Right lobe of liver (tissue), 6 donors: ENCODE results near the gene SNAPC5. TPM values are rescaled to one million over a fixed set of nuclear protein-coding genes. Genes with fewer than 3 reads are reported as not detected.

ENCODE experiments used
- ATAC-seq, 4 donors: fragments of 200-7000 bp; cut with Tn5 transposase; one replicate each; pipeline ENCODE4 v1.9.1; 2020; ENCODE audit warnings: mild to moderate bottlenecking in 4 of 4, moderate library complexity in 4 of 4
- DNase-seq, 3 donors: peaks; one replicate each; pipeline ENCODE4 v3.0.0-alpha.2; 2020
- H3K27ac ChIP-seq, 3 donors: fragments of 200-600 bp; one replicate each; pipeline ENCODE4 v1.8.0; 2022
- H3K27me3 ChIP-seq, 2 donors: fragments of 200-600 bp; one replicate each; pipeline ENCODE4 v1.8.0; 2022
- H3K36me3 ChIP-seq, 4 donors: fragments of 200-600 bp; sonication (generic) in 1 of 4; one replicate each; pipeline versions ENCODE4 v1.5.1 to v1.8.0; 2017 to 2022; ENCODE audit warnings: control low read depth in 1 of 4
- H3K4me1 ChIP-seq, 4 donors: fragments of 200-600 bp; sonication (generic) in 1 of 4; one replicate each; pipeline versions ENCODE4 v1.5.1 to v1.8.0; 2017 to 2022; ENCODE audit warnings: control low read depth in 1 of 4
- H3K4me3 ChIP-seq, 3 donors: fragments of 200-600 bp; one replicate each; pipeline ENCODE4 v1.8.0; 2022
- H3K9me3 ChIP-seq, 4 donors: fragments of 200-600 bp; sonication (generic) in 1 of 4; one replicate each; pipeline versions ENCODE4 v1.5.1 to v1.8.0; 2017 to 2022; ENCODE audit warnings: control low read depth in 1 of 4
- CTCF ChIP-seq, 4 donors: fragments of 200-600 bp in 3 of 4; fragments of 450-650 bp in 1 of 4; IDR thresholded peaks; one replicate each; pipeline versions ENCODE4 v1.5.1 to v1.8.0; 2016 to 2022; ENCODE audit warnings: antibody characterized with exemption in 4 of 4, mild to moderate bottlenecking in 2 of 4
- POLR2A ChIP-seq: fragments of 450-650 bp; IDR thresholded peaks from one replicate; pipeline ENCODE4 v1.6.1; 2017; ENCODE audit warnings: antibody characterized with exemption, mild to moderate bottlenecking
- WGBS: methylation state at CpG from one replicate; pipeline ENCODE4 v1.1.6; 2018; ENCODE audit warnings: low coverage, low lambda C conversion rate; ENCODE audit not compliant: insufficient coverage; ENCODE audit errors: missing lambda C conversion rate; 5-methylcytosine and 5-hydroxymethylcytosine counted together
- intact Hi-C, 2 donors: fragments of 100-400 bp; cut with DNase I; formaldehyde crosslinking; loops; one replicate each; pipeline versions ENCODE4 v1.11.2 to v1.14.1; 2022
- long read RNA-seq: library from polyadenylated mRNA; unstranded; transcript quantifications from one replicate; pipeline ENCODE4 v2.0.0, GENCODE V29; 2019
- total RNA-seq, 6 experiments: library from RNA; depleted of rRNA in 2 of 6; stranded (reverse); fragments of >200 nt in 2 of 6; fragmentation: NEBNext Ultra II Directional in 3 of 6; extraction: Animal tissue kit (Norgen Biotek cat#: 25700) in 3 of 6; gene quantifications; one replicate each; pipeline versions ENCODE4 v1.1.0 to v1.2.4, GENCODE V29; 2016 to 2023
- donor health status: DM: no; HTN: yes; CAD: no.
- donor health status: DM: no; HTN: no; CAD: no.
- donor health status: DM: no; HTN: no; CAD: no.
- donor health status: DM: no; HTN: yes; CAD: no.
- donor health status: DM: no; HTN: yes; CAD: no.

Gene SNAPC5
- total RNA-seq, result 10 to 100 TPM; 11.8 to 23.1 (median 16.2) TPM
- long read RNA-seq, transcript SNAPC5-202 (3 exons, 1,002 nt), result major isoform, 9 of 11 reads
- long read RNA-seq, partial matches to known transcripts, result 0 of 11 reads
- long read RNA-seq, other reads (novel, unspliced or antisense), result 2 of 11 reads

- ATAC-seq (peak; percentile 95 to 97 (median 96)), DNase-seq (peak; percentile 96 to 97 (median 97))
- Histone ChIP-seq H3K36me3 (peaks cover 8 to 65% (median 33%) of the 10 kb centered on the region in 4 donors), H3K4me3 (peak within 1 kb of the TSS; percentile 83 to 93 (median 90)), H3K27ac (peak within 1 kb of the TSS; percentile 65 to 85 (median 75)), H3K27me3 (no peaks in the 10 kb centered on the region), H3K4me1 (peaks cover 0 to 39% (median 12%) of the 10 kb centered on the region in 4 donors), H3K9me3 (no peaks in the 10 kb centered on the region)
- intact Hi-C loops, result loop anchor here (10.0 kb wide), 2 partner anchors 113 to 203 kb away; partner anchors contain the start of genes MAP2K1 (in 2 of the 2) and DIS3L (in 1 of the 2)
- 5% methylated on average over 35 of the region's 43 CpGs for WGBS
- TF ChIP-seq POLR2A (peak; percentile 80), CTCF (IDR thresholded peaks at IDR 0.05) (peak; percentile 98 to 99 (median 98))
These were observed at the start of gene SNAPC5 for GRCh38 chr15:66497502-66498455. TSS of gene SNAPC5 (minus strand) at chr15:66497762. CDS start at chr15:66497731, 31 bp downstream.

- H3K27ac ChIP-seq, result no peak overlapping the region
- no peaks in the 10 kb centered on the region for H3K36me3 ChIP-seq
- 100% methylated on average over 1 of the region's 1 CpG for WGBS
- H3K9me3 ChIP-seq, result no peaks in the 10 kb centered on the region
- DNase-seq, result no peak
- no peaks in the 10 kb centered on the region for H3K27me3 ChIP-seq
- H3K4me1 ChIP-seq, result no peaks in the 10 kb centered on the region
- no peak for TF ChIP-seq CTCF (IDR thresholded peaks at IDR 0.05)
- TF ChIP-seq POLR2A, result no peak
- no peak overlapping the region for H3K4me3 ChIP-seq
- ATAC-seq, result no peak
- intact Hi-C loops, result no loop called here
These were observed 47.7 kb upstream of the SNAPC5 start for GRCh38 chr15:66545255-66545654.

- whole genome bisulfite sequencing, result 94% methylated on average over 4 of the region's 4 CpGs
- no peak overlapping the region for H3K4me3 ChIP-seq
- intact Hi-C loops, result no loop called here
- no peaks in the 10 kb centered on the region for H3K4me1 ChIP-seq
- DNase-seq, result no peak
- ATAC-seq, result no peak
- no peaks in the 10 kb centered on the region for H3K27me3 ChIP-seq
- no peaks in the 10 kb centered on the region for H3K36me3 ChIP-seq
- TF ChIP-seq POLR2A, result no peak
- no peak for TF ChIP-seq CTCF (IDR thresholded peaks at IDR 0.05)
- H3K27ac ChIP-seq, result no peak overlapping the region
- no peaks in the 10 kb centered on the region for H3K9me3 ChIP-seq
These were observed 45.3 kb upstream of the SNAPC5 start for GRCh38 chr15:66542896-66543295.

GRCh38 chr15:66535056-66535455 lies 37.5 kb upstream of the SNAPC5 start:
- Histone ChIP-seq H3K9me3 (no peaks in the 10 kb centered on the region), H3K4me1 (no peaks in the 10 kb centered on the region), H3K27ac (no peak overlapping the region), H3K27me3 (no peaks in the 10 kb centered on the region), H3K36me3 (no peaks in the 10 kb centered on the region), H3K4me3 (no peak overlapping the region)
- 96% methylated on average over 8 of the region's 9 CpGs for WGBS
- DNase-seq, result no peak
- intact Hi-C loops, result no loop called here
- ATAC-seq, result no peak
- TF ChIP-seq POLR2A (no peak), CTCF (IDR thresholded peaks at IDR 0.05) (no peak)
